ENCODE results near the gene SERPINA5. TPM values are rescaled to one million over a fixed set of nuclear protein-coding genes. Genes with fewer than 3 reads are reported as not detected.

SERPINA5 gene
- total and polyA plus RNA-seq, 2 of the 13 experiments (the other 11 are each of a cell fraction or from before 2014, with no cell fraction given) = 449 to 498 TPM

DNA sequence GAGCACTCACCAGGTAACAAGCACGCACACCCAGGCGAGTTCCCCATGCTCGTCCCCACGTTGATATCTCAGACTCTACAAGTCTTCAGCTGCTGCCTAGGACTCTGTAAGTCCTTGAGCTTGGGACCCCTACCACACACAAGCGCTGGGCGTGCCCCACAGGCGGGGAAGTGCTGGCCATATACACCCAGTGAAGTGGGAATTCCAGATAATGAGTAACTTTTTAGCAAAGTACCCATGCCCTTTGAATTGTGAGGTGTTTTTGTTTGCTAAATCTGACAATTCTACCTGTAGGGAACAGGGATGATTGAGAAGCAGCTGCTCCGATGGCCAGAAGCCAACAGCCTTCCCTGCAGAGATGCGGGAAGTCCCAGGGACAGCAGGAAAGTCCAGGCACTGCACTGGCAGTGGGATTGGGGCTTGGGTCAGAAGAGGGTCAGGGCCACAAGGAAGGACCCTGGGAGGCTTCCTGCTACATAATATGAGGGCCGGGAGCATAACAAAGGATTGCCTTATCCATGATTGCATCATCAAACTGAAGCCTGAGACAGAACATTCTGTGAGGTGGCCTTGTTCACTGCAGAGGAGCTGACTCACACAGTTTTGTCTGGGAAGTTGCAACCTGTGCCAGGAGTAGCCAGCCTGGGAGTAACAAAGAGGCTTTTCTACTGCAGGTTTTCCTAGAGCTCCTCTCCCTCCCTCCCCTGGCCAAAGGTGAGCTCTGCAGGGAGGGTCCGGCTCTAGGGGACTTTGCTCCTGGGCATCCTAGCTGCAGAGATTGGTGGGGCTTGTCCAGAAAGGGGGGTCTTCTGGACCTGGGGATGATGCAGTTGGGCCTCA is 17.8 kb downstream of the SERPINA5 start (continued):
- TF ChIP-seq HOXA7 (CRISPR knock-in tag; IDR thresholded peaks at IDR 0.05) (no peak), ZNF589 (CRISPR knock-in tag; conservative IDR thresholded peaks at IDR 0.05) (peak; percentile 56; the same call in 1 of the 2 replicates), ZNF780A (CRISPR knock-in tag; IDR thresholded peaks at IDR 0.05) (no peak), CBX5 (CRISPR knock-in tag; IDR thresholded peaks at IDR 0.05; ENCODE audit: borderline replicate concordance) (peak; percentile 94; the same call in 1 of the 2 replicates), PLRG1 (conservative IDR thresholded peaks at IDR 0.05) (no peak), CTCF (CRISPR knock-in tag; IDR thresholded peaks at IDR 0.05) (peak; percentile 42), ZNF703 (CRISPR knock-in tag; IDR thresholded peaks at IDR 0.05; ENCODE audit: borderline replicate concordance) (peak; percentile 82), ZNF367 (CRISPR knock-in tag; IDR thresholded peaks at IDR 0.05; ENCODE audit: borderline replicate concordance) (no peak), SOX13 (IDR thresholded peaks at IDR 0.05) (peak; percentile 84), SOX13 (CRISPR knock-in tag; conservative IDR thresholded peaks at IDR 0.05 in 1 of 2, IDR thresholded peaks at IDR 0.05 in 1 of 2) (peak in 1 of 2 experiments; percentile 97; a peak in 2 of 4 replicates), ERF (CRISPR knock-in tag; IDR thresholded peaks at IDR 0.05) (peak; percentile 86; the same call in 1 of the 2 replicates), RXRA (CRISPR knock-in tag; IDR thresholded peaks at IDR 0.05) (peak; percentile 100), HINFP (CRISPR knock-in tag; IDR thresholded peaks at IDR 0.05; ENCODE audit: low read depth) (no peak; the same call in 1 of the 2 replicates), MXD4 (CRISPR knock-in tag; IDR thresholded peaks at IDR 0.05) (no peak; the same call in 1 of the 2 replicates), ZNF746 (CRISPR knock-in tag; IDR thresholded peaks at IDR 0.05) (peak; percentile 96), ZFP91 (CRISPR knock-in tag; IDR thresholded peaks at IDR 0.05; ENCODE audit: borderline replicate concordance) (peak; percentile 85; the same call in 1 of the 2 replicates), ZFX (CRISPR knock-in tag; IDR thresholded peaks at IDR 0.05; ENCODE audit: low read depth) (peak; percentile 54; the same call in 1 of the 2 replicates), MTF2 (CRISPR knock-in tag; IDR thresholded peaks at IDR 0.05; ENCODE audit: borderline replicate concordance) (no peak), IKZF1 (IDR thresholded peaks at IDR 0.05) (no peak), HOXD1 (CRISPR knock-in tag; IDR thresholded peaks at IDR 0.05) (peak; percentile 71), MED13 (CRISPR knock-in tag; IDR thresholded peaks at IDR 0.05) (peak; percentile 96)
- TF ChIP-seq, protein P1, sequence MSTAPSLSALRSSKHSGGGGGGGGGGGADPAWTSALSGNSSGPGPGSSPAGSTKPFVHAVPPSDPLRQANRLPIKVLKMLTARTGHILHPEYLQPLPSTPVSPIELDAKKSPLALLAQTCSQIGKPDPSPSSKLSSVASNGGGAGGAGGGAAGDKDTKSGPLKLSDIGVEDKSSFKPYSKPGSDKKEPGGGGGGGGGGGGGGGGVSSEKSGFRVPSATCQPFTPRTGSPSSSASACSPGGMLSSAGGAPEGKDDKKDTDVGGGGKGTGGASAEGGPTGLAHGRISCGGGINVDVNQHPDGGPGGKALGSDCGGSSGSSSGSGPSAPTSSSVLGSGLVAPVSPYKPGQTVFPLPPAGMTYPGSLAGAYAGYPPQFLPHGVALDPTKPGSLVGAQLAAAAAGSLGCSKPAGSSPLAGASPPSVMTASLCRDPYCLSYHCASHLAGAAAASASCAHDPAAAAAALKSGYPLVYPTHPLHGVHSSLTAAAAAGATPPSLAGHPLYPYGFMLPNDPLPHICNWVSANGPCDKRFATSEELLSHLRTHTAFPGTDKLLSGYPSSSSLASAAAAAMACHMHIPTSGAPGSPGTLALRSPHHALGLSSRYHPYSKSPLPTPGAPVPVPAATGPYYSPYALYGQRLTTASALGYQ (CRISPR knock-in tag; IDR thresholded peaks at IDR 0.05) = peak; percentile 95; the same call in 1 of the 2 replicates
- TF ChIP-seq, protein P2, sequence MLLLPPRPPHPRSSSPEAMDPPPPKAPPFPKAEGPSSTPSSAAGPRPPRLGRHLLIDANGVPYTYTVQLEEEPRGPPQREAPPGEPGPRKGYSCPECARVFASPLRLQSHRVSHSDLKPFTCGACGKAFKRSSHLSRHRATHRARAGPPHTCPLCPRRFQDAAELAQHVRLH (CRISPR knock-in tag; IDR thresholded peaks at IDR 0.05; ENCODE audit: borderline replicate concordance, low read depth) = no peak; the same call in 1 of the 2 replicates
